ENCODE results near the gene PPP2R3A. TPM values are rescaled to one million over a fixed set of nuclear protein-coding genes. Genes with fewer than 3 reads are reported as not detected.
A peak's percentile ranks its signal among the peaks of the same experiment; 100 is the strongest.

The PPP2R3A gene
- total RNA-seq, 1 experiment from 2014 or later: 10.2 TPM

- H3K27me3 ChIP-seq (ENCODE audit: control insufficient read depth, insufficient read depth, low read length): no peaks in the 10 kb centered on the region
- H3K4me3 ChIP-seq (ENCODE audit: insufficient read depth, low read depth, low read length): no peak overlapping the region
- DNase-seq: no peak
- no peaks in the 10 kb centered on the region for H3K36me3 ChIP-seq (replicated peaks; ENCODE audit: control insufficient read depth, insufficient read depth, low read length)
These were observed 14.6 kb upstream of the PPP2R3A start for GRCh38 chr3:135950941-135951340.

- Histone ChIP-seq H3K36me3 (replicated peaks; ENCODE audit: control insufficient read depth, insufficient read depth, low read length) (no peaks in the 10 kb centered on the region), H3K27me3 (ENCODE audit: control insufficient read depth, insufficient read depth, low read length) (no peaks in the 10 kb centered on the region), H3K4me3 (ENCODE audit: insufficient read depth, low read depth, low read length) (no peak overlapping the region)
- DNase-seq: peak; percentile 40
These were observed 1.2 kb upstream of the PPP2R3A start for GRCh38 chr3:135964160-135964955.

- peak overlapping the region; percentile 32; the same call in 1 of the 2 replicates for H3K4me3 ChIP-seq (ENCODE audit: insufficient read depth, low read depth, low read length)
- no peak for DNase-seq
- H3K36me3 ChIP-seq (replicated peaks; ENCODE audit: control insufficient read depth, insufficient read depth, low read length): no peaks in the 10 kb centered on the region
- H3K27me3 ChIP-seq (ENCODE audit: control insufficient read depth, insufficient read depth, low read length): no peaks in the 10 kb centered on the region
These were observed 411 bp upstream of the PPP2R3A start for GRCh38 chr3:135965129-135965505.

GRCh38 chr3:135966271-135966961 is 888 bp downstream of the PPP2R3A start:
- no peaks in the 10 kb centered on the region for H3K36me3 ChIP-seq (replicated peaks; ENCODE audit: control insufficient read depth, insufficient read depth, low read length)
- DNase-seq: no peak
- no peaks in the 10 kb centered on the region for H3K27me3 ChIP-seq (ENCODE audit: control insufficient read depth, insufficient read depth, low read length)
- H3K4me3 ChIP-seq (ENCODE audit: insufficient read depth, low read depth, low read length): peak overlapping the region; percentile 69

GRCh38 chr3:135966962-135967274 is 1.4 kb downstream of the PPP2R3A start:
- Histone ChIP-seq H3K36me3 (replicated peaks; ENCODE audit: control insufficient read depth, insufficient read depth, low read length) (no peaks in the 10 kb centered on the region), H3K4me3 (ENCODE audit: insufficient read depth, low read depth, low read length) (no peak overlapping the region), H3K27me3 (ENCODE audit: control insufficient read depth, insufficient read depth, low read length) (no peaks in the 10 kb centered on the region)
- no peak for DNase-seq

- DNase-seq: no peak
- no peaks in the 10 kb centered on the region for H3K36me3 ChIP-seq (replicated peaks; ENCODE audit: control insufficient read depth, insufficient read depth, low read length)
- no peak overlapping the region for H3K4me3 ChIP-seq (ENCODE audit: insufficient read depth, low read depth, low read length)
- no peaks in the 10 kb centered on the region for H3K27me3 ChIP-seq (ENCODE audit: control insufficient read depth, insufficient read depth, low read length)
These were observed 2.3 kb downstream of the PPP2R3A start for GRCh38 chr3:135967867-135968266.

GRCh38 chr3:135970506-135971116 is 5.1 kb downstream of the PPP2R3A start:
- no peak for DNase-seq

GRCh38 chr3:135973841-135974240 is 8.3 kb downstream of the PPP2R3A start:
- no peaks in the 10 kb centered on the region for H3K36me3 ChIP-seq (replicated peaks; ENCODE audit: control insufficient read depth, insufficient read depth, low read length)
- H3K4me3 ChIP-seq (ENCODE audit: insufficient read depth, low read depth, low read length): no peak overlapping the region
- no peak for DNase-seq
- H3K27me3 ChIP-seq (ENCODE audit: control insufficient read depth, insufficient read depth, low read length): no peaks in the 10 kb centered on the region

More at GRCh38 chr3:135970506-135971116, 5.1 kb downstream of the PPP2R3A start:
- H3K27me3 ChIP-seq (ENCODE audit: control insufficient read depth, insufficient read depth, low read length): no peaks in the 10 kb centered on the region
- H3K4me3 ChIP-seq (ENCODE audit: insufficient read depth, low read depth, low read length): no peak overlapping the region
- H3K36me3 ChIP-seq (replicated peaks; ENCODE audit: control insufficient read depth, insufficient read depth, low read length): no peaks in the 10 kb centered on the region

- no peaks in the 10 kb centered on the region for H3K27me3 ChIP-seq (ENCODE audit: control insufficient read depth, insufficient read depth, low read length)
- no peaks in the 10 kb centered on the region for H3K36me3 ChIP-seq (replicated peaks; ENCODE audit: control insufficient read depth, insufficient read depth, low read length)
- no peak overlapping the region for H3K4me3 ChIP-seq (ENCODE audit: insufficient read depth, low read depth, low read length)
- DNase-seq: no peak
These were observed 9.5 kb downstream of the PPP2R3A start for GRCh38 chr3:135975053-135975452.

GRCh38 chr3:135975536-135975935 is 10.0 kb downstream of the PPP2R3A start:
- H3K36me3 ChIP-seq (replicated peaks; ENCODE audit: control insufficient read depth, insufficient read depth, low read length): no peaks in the 10 kb centered on the region
- no peaks in the 10 kb centered on the region for H3K27me3 ChIP-seq (ENCODE audit: control insufficient read depth, insufficient read depth, low read length)
- no peak for DNase-seq
- H3K4me3 ChIP-seq (ENCODE audit: insufficient read depth, low read depth, low read length): no peak overlapping the region

GRCh38 chr3:135980343-135980742 is 14.8 kb downstream of the PPP2R3A start:
- H3K36me3 ChIP-seq (replicated peaks; ENCODE audit: control insufficient read depth, insufficient read depth, low read length): no peaks in the 10 kb centered on the region
- H3K27me3 ChIP-seq (ENCODE audit: control insufficient read depth, insufficient read depth, low read length): no peaks in the 10 kb centered on the region
- H3K4me3 ChIP-seq (ENCODE audit: insufficient read depth, low read depth, low read length): no peak overlapping the region

GRCh38 chr3:135981701-135982403 is 16.3 kb downstream of the PPP2R3A start:
- Histone ChIP-seq H3K4me3 (ENCODE audit: insufficient read depth, low read depth, low read length) (no peak overlapping the region), H3K36me3 (replicated peaks; ENCODE audit: control insufficient read depth, insufficient read depth, low read length) (no peaks in the 10 kb centered on the region), H3K27me3 (ENCODE audit: control insufficient read depth, insufficient read depth, low read length) (no peaks in the 10 kb centered on the region)
- no peak for DNase-seq

More at GRCh38 chr3:135980343-135980742, 14.8 kb downstream of the PPP2R3A start:
- no peak for DNase-seq

GRCh38 chr3:135982404-135982761 is 16.9 kb downstream of the PPP2R3A start:
- DNase-seq: no peak
- H3K4me3 ChIP-seq (ENCODE audit: insufficient read depth, low read depth, low read length): no peak overlapping the region
- no peaks in the 10 kb centered on the region for H3K36me3 ChIP-seq (replicated peaks; ENCODE audit: control insufficient read depth, insufficient read depth, low read length)
- no peaks in the 10 kb centered on the region for H3K27me3 ChIP-seq (ENCODE audit: control insufficient read depth, insufficient read depth, low read length)

- Histone ChIP-seq H3K36me3 (replicated peaks; ENCODE audit: control insufficient read depth, insufficient read depth, low read length) (no peaks in the 10 kb centered on the region), H3K27me3 (ENCODE audit: control insufficient read depth, insufficient read depth, low read length) (no peaks in the 10 kb centered on the region), H3K4me3 (ENCODE audit: insufficient read depth, low read depth, low read length) (no peak overlapping the region)
- no peak for DNase-seq
These were observed 17.5 kb downstream of the PPP2R3A start for GRCh38 chr3:135982922-135983581.

Data from H7 (cell line).